ENCODE measurements around the gene ABCD2. TPM values are rescaled to one million over a fixed set of nuclear protein-coding genes. Genes with fewer than 3 reads are reported as not detected.

ABCD2 gene
- total RNA-seq, 1 experiment from 2014 or later = not detected

- TF ChIP-seq, protein P1, sequence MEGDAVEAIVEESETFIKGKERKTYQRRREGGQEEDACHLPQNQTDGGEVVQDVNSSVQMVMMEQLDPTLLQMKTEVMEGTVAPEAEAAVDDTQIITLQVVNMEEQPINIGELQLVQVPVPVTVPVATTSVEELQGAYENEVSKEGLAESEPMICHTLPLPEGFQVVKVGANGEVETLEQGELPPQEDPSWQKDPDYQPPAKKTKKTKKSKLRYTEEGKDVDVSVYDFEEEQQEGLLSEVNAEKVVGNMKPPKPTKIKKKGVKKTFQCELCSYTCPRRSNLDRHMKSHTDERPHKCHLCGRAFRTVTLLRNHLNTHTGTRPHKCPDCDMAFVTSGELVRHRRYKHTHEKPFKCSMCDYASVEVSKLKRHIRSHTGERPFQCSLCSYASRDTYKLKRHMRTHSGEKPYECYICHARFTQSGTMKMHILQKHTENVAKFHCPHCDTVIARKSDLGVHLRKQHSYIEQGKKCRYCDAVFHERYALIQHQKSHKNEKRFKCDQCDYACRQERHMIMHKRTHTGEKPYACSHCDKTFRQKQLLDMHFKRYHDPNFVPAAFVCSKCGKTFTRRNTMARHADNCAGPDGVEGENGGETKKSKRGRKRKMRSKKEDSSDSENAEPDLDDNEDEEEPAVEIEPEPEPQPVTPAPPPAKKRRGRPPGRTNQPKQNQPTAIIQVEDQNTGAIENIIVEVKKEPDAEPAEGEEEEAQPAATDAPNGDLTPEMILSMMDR (conservative IDR thresholded peaks at IDR 0.05) = no peak
- H2BK20ac ChIP-seq (ENCODE audit: low read depth, low read length, poor library complexity, severe bottlenecking) = no peak overlapping the region
- H3K9me3 Mint-ChIP-seq = peaks cover 7 to 8% of the 10 kb centered on the region in 2 experiments
- H2BK5ac ChIP-seq (ENCODE audit: insufficient read length, low read length) = no peak overlapping the region
- H3K56ac ChIP-seq (ENCODE audit: insufficient read length, low read depth, low read length) = no peak overlapping the region
- H3K79me2 ChIP-seq (ENCODE audit: insufficient read depth, low read length) = no peaks in the 10 kb centered on the region
- no peak overlapping the region for H3K18ac ChIP-seq (ENCODE audit: insufficient read length, low read depth, low read length)
- peak overlapping the region; percentile 35 to 56 (median 46); a peak in 5 of 7 replicates for H3K27ac Mint-ChIP-seq
- no peak overlapping the region for H4K91ac ChIP-seq (ENCODE audit: insufficient read length, low read depth, low read length)
- H2BK15ac ChIP-seq (ENCODE audit: low read depth, low read length) = no peak overlapping the region
- no peak overlapping the region for H3T11ph ChIP-seq (ENCODE audit: low read length)
- no peak overlapping the region for H3K23ac ChIP-seq (ENCODE audit: insufficient read length, low read depth, low read length)
- H3K9me3 ChIP-seq (ENCODE audit: control insufficient read depth, low read depth, low read length) = no peaks in the 10 kb centered on the region
- no peak overlapping the region for H4K5ac ChIP-seq (ENCODE audit: insufficient read length, low read depth, low read length)
- H3K4me3 Mint-ChIP-seq = peak overlapping the region in 1 of 2 experiments; percentile 1; a peak in 2 of 5 replicates
- no peaks in the 10 kb centered on the region for H4K20me1 ChIP-seq (ENCODE audit: control insufficient read depth, insufficient read depth, insufficient read length)
- peaks cover 3 to 8% (median 4%) of the 10 kb centered on the region in 3 experiments; a peak in 4 of 7 replicates for H3K36me3 Mint-ChIP-seq (ENCODE audit: insufficient read depth in 1 of 3, low read depth in 3 of 3)
- H4K8ac ChIP-seq (replicated peaks; ENCODE audit: insufficient read length, low read depth, low read length) = no peak overlapping the region
- H2AK5ac ChIP-seq (ENCODE audit: insufficient read length, low read length) = no peak overlapping the region
- H3K27me3 Mint-ChIP-seq (ENCODE audit: low read depth) = no peaks in the 10 kb centered on the region
- no peak for DNase-seq
- peaks cover 23 to 29% of the 10 kb centered on the region in 2 experiments for H3K4me1 Mint-ChIP-seq
- no peak overlapping the region for H3K4me2 ChIP-seq (ENCODE audit: insufficient read depth, insufficient read length, low read length)
- peaks cover 2% of the 10 kb centered on the region; the same call in 1 of the 2 replicates for H3K4me1 ChIP-seq (ENCODE audit: insufficient read depth, low read length)
- H2AFZ ChIP-seq (ENCODE audit: low read length) = no peak overlapping the region
- no peaks in the 10 kb centered on the region for H3K23me2 ChIP-seq (ENCODE audit: insufficient read length, low read depth, low read length, poor library complexity, severe bottlenecking)
- no CpG with 5 or more reads among the region's 4 CpGs for WGBS (ENCODE audit: extremely low coverage, insufficient read length, low lambda C conversion rate)
- no peak overlapping the region for H3K9ac ChIP-seq (ENCODE audit: extremely low read depth, insufficient read length, low read length)
- no peak overlapping the region for H2BK12ac ChIP-seq (ENCODE audit: insufficient read length, low read depth, low read length)
- H3K79me1 ChIP-seq (ENCODE audit: insufficient read depth, low read depth, low read length, poor library complexity, severe bottlenecking) = no peaks in the 10 kb centered on the region
- H3K27me3 ChIP-seq (ENCODE audit: insufficient read depth, low read length) = no peaks in the 10 kb centered on the region
- H3K14ac ChIP-seq (ENCODE audit: insufficient read depth, low read length) = no peak overlapping the region; the same call in 1 of the 2 replicates
- H3K27ac ChIP-seq (ENCODE audit: insufficient read length, low read depth, low read length) = peak overlapping the region; percentile 74
- no peak overlapping the region for H3K4ac ChIP-seq (ENCODE audit: low read depth, low read length)
- H2BK120ac ChIP-seq (ENCODE audit: low read depth, low read length, poor library complexity, severe bottlenecking) = no peak overlapping the region
Observed at GRCh38 chr12:39574785-39575497, 44.7 kb downstream of the ABCD2 start.

Measured in H9 (cell line).